Measurements from ENCODE around the gene PDE6A.
A peak's percentile ranks its signal among the peaks of the same experiment; 100 is the strongest.
"Not testable (repeated sequence)": the region's sequence is repeated elsewhere in the genome, so short reads cannot be mapped to it uniquely, and the experiment has no call there.

Gene PDE6A

DNA sequence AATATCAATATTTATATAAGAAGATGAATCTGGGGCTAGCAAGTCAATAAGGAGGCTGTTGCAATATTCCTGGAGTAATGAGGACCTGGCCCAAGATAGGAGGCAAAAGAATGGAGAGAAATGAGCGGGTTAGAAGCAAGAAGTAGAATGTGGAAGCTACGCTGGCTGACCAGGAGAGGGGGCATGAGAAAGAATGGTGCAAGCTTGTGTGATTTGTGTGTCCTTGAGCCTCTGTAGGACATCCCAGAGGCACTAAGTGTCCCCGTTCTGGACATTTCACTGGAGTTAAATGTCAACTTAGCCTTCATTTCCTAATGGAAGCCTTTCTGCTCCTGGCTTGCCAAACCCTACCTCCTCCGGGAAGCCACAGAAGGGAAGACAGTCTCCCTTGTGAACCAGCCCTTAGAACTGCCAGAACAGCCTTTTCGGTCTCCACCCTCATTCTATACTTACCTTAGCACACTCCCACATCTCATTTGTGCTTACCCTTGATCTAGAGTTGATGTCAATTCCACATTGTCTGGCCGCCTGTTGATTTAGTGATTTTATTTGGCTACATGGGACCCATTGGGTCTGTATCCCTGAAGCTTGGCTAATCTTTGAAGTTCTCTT, 6.7 kb upstream of the PDE6A start:
- DNase-seq, result no peak

DNA sequence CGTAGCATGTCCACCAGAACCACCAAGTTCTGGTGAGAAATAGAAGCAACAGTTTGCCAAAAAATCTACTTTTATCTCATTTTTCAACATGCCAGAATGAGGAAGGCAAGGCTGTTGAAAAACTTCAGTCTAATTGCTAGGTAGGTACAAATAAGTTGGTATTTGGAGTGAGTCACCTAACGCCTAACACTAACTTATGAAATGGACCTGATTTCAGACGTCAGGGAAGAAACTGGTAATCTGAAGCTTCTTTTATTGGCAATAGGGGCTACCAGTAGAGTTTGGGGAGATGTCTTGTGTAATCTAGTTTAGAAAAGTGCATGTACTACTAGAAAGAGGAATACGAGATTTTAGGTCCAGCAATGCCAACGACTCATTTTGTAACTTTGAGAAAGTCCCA, 4.4 kb upstream of the PDE6A start:
- no peak for DNase-seq

DNA sequence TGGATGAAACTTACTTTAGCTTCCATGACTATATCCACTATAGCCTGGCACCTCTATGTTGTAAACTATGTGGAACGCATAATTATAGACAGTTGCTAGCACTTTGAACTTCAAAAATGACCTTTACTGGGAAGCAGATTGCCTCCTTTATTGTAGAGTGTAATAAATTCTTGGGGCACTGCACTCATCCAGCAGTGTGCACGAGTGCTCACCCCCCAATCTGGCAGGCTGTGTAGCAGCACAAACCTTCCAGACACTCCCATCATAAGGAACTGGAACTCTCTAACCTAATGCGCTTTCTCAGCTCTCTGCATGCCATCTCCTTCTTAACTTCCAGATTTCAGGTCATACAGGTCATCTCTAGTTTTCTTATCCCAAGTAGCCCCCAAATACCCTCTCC, 1.5 kb upstream of the PDE6A start:
- no peak for DNase-seq

DNA sequence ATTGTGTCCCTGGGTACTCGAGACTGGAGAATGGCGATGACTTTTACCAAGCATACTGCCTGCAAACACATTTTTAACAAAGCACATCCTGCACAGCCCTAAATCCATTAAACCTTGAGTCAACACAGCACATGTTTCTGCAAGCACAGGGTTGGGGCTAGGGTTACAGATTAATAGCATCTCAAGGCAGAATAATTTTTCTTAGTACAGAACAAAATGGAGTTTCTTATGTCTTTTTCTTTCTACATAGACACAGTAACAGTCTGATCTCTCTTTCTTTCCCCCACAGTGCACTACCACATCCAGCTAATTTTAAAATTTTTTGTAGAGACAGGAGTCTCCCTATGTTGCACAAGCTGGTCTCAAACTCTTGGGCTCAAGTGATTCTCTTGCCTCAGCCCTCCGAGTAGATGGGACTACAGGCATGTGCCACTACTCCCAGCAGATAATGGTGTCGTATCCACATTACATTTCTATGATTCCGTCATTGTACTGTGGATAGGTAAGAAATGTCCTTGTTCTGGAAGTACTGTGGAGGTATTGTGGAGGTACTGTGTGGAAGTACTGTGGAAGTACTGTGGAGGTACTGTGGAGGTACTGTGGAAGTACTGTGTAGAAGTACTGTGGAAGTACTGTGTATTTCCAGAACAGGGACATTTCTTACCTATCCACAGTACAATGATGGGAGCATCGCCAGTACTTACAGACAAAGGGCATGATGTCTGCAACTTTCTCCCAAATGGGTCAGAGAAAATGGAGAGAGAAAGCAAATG, 1.2 kb downstream of the PDE6A start:
- DNase-seq, result not testable (repeated sequence)

DNA sequence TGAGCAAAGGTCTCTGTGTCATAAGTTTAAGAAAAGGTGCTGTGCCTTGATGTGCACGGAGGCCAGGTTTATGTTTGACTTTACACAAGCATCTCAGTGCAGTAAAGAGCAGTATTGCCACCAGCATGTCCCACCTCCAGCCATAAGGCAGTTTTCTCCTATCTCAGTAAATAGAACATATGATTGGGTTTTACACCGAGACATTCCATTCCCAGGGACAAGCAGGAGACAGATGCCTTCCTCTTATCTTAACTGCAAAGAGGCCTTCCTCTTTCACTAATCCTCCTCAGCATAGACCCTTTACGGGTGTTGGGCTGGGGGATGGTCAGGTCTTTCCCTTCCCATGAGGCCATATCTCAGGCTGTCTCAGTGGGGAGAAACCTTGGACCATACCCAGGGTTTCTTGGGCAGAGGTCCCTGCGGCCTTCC, 1.8 kb downstream of the PDE6A start:
- DNase-seq, result not testable (repeated sequence)

DNA sequence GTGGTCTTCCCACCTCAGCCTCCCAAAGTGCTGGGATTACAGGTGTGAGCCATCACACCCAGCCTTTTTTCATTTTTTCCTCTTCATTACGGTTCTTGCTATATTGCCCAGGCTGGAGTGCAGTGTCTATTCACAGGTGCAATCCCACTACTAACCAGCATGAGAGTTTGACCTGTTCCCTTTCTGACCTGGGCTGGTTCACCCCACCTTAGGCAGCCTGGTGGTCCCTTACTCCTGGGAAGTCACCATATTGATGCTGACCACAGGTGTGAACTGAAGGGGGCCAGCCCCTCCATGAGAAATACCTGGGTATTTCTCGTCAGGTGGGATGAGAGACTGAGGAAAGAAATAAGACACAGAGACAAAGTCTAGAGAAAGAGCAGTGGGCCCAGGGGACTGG, 2.4 kb downstream of the PDE6A start:
- no peak for DNase-seq

DNA sequence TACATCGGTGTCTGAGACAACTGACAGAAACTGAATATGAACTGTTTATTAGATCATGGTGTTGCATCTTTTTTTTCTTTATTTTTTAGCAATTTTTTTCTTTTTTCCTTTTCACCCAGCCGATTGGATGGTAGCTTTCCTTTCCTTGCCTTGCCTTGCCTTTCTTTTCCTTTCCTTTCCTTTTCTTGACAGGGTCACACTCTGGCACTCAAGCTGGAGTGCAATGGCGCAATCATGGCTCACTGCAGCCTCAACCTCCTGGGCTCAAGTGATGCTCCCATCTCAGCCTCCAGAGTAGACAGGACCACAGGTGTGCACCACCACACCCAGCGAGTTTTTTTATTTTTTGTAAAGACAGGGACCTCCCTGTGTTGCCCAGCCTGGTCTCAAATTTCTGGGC, 2.8 kb downstream of the PDE6A start:
- no peak for DNase-seq

DNA sequence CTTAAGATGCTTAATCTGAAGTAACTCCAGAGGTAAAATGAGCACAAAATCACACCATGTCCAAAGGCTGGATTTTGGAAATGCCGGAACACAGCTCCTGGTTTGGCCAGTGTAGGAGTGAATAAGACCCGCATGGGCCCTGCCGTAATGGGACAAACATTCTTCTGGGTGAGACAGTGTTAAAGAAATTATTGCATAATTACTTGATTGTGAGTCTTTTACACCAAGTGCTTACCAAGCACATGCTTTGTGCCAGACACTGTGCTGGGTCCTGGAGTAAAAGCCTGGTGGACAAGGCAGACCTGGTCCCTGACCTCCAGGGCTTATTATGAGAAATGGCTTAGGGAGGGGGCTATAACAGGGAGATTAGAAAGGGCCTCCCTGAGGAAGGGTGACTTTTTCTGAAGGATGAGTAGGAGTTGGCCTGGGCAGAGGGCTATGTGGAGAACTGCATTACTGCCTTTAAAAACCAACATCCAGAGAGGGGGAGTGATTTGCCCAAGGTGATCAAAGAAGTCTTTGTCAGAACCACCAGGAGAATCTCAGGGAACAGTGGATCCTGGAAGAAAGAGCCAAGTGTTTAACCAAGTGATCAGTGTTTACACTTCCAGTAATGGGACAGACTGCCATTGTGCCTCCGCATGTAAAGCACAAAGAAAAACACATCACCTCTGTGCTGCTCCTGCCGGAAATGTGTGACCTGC, 3.5 kb downstream of the PDE6A start:
- no peak for DNase-seq

DNA sequence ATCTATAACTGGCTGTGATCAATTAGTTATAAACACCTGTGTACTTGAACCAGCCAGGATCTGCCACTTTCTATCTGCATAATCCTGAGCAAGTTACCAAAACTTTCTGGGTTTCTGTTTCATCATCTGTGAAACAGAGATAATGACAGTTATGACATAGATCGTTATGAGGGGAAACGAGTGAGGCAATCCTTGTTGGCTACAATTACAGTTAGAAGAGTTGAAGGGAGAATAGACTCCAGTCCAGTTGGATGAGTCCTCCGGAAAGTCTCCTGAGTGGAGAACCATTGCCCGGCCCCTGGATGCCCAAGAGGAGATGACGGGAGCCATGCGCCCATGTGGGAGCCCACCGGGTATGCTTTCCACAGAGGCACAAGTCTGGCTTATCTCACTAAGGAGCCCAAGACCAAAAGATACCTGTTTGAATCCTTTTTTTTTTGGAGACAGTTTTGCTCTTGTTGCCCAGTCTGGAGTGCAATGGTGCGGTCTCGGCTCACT, 4.5 kb downstream of the PDE6A start:
- DNase-seq, result no peak

DNA sequence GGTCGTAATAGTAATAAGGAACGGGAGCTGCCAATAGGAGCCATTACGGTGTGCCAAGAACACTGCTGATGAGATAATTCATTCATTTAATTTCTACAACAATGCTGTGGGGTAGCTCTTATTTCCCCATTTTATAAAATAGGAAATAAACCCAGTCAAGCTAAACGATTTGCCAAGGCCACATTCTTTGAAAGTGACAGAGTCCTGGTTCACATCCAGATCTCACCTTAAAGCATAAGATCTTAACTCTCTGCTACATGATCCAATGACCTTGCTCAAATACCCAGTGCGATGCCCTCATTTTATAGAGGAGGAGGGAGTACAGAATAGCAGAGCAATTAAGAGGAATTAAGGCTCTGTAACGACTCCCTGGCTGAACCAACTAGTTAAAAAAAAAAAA, 5.0 kb downstream of the PDE6A start:
- no peak for DNase-seq

DNA sequence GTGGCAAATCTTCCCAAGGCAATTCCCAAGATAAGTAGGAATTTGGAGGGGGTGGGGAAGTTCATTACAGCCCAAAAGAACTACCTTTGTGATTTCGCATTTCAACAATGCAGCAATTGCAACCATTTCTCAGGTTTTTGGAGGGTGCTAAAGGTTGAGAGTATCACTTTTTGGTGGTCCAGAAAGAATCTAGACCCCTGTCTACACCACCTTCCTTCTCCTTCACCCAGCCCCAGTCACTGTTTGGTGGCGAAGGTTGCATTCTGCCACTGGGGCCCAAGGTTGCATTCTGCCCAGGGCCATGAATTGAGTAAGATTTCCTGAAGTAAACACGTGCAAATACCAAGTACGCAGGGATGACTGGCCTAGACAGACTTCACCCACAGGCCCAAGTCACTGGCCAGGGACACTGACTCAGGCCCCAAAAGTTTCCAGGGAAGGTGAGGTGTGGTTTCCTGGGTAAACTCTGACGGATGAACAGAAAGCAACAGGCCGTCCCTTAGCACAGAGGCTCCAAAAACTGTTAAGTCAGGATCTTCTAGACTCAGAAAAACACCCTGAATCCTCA, 5.7 kb downstream of the PDE6A start:
- DNase-seq, result peak in 1 of 2 experiments; percentile 10

DNA sequence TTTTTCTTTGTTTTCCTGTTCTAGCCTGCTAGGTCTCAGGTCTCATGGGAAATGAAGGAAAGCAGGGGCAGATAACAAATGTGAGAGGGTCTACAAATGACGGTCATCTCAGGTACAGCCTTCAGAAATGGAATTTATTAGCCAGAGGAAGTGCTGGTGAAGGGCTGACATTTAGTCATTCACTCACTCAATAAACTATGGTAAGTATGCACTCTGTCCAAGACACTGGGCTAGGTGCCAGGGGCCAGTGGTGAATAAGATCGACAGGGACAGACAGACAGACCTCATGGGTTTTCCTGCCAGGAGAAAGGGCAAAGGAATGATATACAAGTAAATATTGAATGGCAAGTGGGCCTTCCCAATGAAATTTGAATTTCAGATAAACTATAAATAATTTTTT, 6.3 kb downstream of the PDE6A start:
- no peak for DNase-seq

DNA sequence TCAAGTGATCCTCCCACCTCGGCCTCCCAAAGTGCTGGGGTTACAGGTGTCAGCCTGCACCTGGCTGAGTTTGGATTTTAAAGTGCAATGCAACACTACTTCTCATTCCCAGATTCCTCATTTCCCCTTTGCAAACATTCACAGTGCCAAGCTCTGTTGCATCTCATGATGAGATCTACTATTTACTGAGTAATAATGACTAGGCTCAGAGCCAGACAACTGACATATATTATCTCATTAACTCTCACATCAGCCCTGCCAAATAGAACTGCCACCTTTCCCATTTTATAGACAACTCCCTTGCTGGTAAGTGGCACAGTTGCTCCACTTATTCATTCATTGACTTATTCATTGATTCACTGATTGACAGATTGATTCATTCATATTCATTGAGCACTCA, 7.0 kb downstream of the PDE6A start:
- no peak for DNase-seq

DNA sequence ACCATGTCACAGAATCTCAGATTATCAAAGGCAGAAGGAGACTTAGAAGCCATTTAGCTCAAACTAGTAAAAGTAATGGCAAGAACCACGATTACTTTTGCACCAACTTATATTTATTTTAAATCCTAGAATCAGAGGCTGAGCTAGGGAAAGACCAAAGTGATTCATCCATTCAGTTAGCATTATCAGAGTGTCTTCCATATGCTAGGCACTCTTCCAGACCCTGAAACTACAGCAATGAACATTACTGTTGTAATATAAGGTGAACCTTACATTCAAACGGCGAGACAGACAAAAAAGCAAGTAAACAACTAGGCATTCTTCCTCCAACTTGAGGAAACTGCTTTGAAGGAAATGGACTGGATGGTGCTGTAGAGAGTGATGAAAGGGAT, 7.9 kb downstream of the PDE6A start:
- DNase-seq, result no peak

DNA sequence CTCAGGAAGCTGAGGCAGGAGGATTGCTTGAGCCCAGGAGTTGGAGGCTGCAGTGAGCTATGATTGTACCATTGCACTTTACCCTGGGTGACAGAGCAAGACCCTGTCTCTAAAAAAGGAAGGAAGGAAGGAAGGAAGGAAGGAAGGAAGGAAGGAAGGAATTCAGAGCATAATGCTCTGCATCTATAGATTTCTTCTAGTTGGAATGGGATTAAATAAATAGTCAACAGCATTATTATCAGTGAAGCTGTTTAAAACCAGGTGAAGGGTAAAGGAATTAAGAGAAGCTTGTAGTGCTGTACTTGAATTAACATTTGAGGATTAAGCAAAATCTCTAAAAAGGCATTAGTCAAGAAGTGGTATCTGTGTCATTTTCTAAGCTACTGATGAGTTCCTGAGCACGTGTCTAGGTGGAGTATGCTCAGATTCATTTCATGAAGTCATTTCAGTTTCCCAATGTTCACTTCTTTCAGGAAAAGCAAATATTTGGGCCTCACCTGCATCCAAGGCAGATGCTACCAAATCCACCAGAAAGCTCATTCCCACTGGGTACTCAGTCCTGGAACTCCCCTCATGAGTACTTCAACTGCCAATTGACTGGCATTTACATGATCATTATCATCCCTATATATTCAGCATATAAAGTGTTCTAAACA, 8.4 kb downstream of the PDE6A start:
- DNase-seq, result no peak

DNA sequence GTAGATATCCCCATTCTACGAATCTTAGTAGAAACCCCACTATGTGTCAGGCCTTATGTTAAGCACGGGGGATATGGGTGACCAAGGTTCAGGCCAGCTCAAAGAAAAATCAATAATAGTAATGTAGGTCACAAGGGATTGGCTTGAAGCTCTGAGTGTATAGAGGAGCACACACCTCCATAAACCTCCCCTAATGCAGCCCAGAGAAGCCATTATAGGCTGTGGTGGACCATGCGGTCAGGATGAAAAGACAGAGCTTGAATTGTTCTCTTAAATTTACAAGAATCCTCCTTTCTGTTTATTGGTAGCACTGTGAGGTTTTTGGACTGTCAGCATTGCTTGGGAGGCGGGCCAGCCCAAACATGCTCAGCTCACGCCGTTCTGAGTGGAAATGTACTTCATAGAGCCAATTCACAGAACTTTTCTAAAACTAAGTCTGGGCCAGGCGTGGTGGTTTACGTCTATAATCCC, 9.1 kb downstream of the PDE6A start:
- DNase-seq, result no peak

DNA sequence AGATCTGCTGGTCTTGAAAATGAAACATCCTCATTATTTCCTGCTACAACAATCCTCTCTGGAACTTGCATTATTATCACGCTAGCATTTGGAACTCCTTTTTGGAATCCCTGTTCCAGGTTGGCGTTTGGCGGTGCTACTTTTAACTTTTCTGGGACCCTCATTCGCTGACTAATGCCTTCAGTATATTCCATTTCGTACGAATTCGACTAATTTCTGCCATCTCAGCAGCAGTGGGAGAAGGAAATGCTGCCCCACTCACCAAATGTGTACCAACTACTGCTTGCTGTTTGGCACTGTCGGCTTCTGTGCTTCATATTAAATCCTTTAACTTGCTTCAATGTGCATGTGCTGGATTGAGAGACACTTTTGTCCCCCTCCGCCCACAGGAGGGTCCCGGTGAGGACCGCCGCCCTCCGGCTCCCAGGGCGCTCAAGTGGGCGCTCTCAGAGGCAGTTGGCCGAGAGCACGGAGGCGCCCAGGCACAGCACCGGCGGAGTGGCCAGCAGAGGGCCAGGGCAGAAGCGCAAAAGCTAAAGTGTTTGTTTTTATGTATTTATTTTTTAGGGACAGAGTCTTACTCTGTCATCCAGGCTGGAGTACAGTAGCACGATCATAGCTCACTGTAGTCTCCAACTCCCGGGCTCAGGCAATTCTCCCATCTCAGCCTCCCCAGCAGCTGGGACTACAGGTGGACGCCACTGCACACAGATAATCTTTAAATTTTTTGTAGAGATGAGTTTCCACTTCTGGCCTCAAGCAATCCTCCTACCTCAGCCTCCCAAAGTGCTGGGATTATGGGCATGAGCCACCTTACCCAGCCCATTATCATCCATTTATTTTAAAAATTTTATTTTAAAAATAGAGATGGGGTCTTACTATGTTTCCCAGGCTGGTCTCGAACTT, 11.9 kb downstream of the PDE6A start:
- DNase-seq, result no peak

DNA sequence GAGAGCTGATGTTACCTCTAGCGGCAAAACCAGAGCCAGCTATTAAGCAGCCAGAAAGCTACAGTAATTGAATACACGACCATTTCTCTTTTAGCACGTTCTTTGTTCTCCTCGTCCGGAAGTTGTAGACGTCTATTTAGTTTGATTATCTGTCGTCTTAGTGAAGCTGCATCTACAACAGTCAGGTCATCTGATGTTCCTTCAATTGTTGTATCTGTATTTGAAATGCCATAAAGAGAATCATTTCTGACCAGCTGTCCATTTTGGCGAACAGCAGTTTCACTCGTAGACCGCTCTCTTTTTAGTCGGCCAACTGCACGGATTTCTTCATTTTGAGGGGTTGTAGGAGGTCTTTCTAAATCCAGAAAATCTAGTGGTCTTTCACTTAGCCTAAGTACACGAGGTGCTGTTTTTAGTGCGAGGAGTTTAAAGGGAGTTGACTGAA, 12.6 kb downstream of the PDE6A start:
- no peak for DNase-seq

DNA sequence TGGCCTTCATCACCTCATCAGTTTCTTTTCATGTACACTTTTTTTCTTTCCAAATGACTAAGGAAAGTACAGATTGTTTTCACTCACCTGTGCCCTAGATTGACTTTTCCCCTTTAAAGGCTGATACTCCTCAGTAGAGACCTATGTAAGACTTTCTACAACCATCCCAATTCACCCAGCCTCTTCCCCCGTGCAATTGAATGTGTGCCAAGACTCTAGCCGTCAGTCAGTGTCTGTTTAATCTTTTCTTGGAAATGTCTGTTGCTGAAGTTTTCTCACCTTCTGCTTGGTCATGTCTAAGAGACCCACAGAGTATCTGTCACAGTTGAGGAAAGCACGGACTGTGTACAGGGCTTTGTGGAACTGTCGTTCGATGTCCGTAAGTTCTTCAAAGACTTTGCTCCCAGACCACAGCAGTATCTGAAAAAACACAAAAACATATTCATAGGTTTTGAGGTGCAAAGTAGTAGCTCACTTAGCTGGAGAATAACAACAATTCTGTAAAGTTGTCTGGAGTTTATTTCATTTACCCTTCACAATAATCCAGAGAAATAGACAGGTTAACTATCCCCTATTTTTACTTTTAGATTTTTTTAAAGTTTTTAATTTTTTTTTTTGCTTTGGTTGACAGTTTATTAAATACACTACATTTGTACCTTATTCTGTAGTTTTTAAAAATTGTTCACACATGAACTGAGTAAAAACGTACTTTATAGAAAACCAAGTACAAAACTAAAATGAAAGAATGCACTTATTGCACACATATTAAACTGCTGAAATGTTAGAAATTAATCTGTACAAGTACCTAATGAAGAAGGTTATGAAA, 13.6 kb downstream of the PDE6A start:
- no peak for DNase-seq

DNA sequence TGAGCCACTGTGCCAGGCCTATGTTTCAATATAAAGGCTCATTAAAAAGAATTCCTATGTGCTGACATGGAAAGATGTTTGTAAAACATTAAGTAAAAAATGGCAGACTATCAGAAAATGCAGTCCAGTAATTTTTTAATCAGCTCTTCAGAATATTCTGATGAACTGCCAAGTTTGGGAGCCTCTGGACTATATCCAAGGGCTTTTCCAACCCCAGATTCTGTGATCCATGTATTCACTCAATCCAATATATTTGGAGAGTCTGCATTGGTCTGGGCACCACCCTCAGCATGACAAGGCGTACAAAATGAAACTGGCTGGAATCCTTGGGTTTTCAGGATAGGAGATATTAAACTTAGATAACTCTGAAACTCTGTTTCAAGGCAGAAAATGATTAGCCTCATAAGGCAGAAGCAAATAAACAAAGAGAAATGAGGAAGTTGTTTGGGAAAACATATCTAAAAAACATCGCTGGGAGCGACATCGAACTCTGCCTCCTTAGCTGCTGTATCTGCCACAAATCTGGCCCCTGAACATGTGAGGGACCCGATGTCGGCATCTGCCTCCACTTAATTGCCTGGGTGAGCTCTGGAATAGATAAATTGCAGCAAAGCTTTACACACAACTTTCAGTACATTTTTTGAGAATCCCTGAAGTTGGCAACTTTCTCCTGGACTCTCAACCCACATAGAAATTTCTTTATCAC, 14.4 kb downstream of the PDE6A start:
- DNase-seq, result no peak

All from activated CD4-positive, alpha-beta T cell treated with anti-CD3 and anti-CD28 coated beads, Interleukin-2, amount 50 U/mL, for 48 hours (primary cell).